Stimulated activated CD4-positive, alpha-beta T cell treated with anti-CD3 and anti-CD28 coated beads, Interleukin-1b, Interleukin-23, amount 100 ng/mL, for 24 hours (primary cell): ENCODE results near the gene ADAMTSL1.
"Not testable (repeated sequence)": the region's sequence is repeated elsewhere in the genome, so short reads cannot be mapped to it uniquely, and the experiment has no call there.

Source experiments
- DNase-seq, 4 experiments: peaks; one replicate each; pipeline ENCODE4 v3.0.0-alpha.2; 2020; ENCODE audit warnings: low read depth in 4 of 4, low spot score in 1 of 4

Gene ADAMTSL1

GRCh38 chr9:18921366-18922075 lies 447.6 kb downstream of the ADAMTSL1 start:
- no peak for DNase-seq

DNA sequence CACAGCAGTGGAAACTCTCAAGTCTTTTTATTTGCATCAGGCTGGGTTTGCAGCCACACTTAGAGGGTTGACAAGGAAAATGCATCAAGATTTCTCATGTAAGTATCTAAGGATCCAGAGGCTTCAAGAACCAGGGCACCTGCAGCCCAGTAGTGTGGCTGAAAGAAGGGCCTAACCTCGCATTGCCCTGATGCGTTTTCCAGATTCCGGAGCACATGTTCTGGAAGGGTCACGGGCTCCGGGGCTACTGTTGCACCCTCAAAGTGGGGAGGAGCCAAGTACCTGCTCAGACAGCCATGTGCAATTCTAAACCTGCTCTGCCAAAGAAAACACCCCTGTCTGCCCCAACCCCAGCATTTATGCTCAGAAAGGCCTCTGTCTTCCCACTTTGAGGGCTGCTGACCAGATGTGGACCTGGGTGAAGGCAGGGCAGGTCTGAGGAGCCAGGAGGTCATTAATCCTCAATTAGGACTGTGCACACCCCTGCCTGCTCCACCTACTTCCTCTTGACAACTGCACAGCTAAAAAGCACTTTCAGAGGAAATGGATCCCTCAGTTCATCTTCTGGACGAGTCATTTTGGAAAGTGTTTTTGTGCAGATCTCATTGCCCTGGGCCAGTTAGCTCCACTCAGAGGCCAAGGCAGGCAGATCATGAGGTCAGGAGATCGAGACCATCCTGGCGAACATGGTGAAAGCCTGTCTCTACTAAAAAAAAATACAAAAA lies 448.4 kb downstream of the ADAMTSL1 start:
- DNase-seq: no peak

DNA sequence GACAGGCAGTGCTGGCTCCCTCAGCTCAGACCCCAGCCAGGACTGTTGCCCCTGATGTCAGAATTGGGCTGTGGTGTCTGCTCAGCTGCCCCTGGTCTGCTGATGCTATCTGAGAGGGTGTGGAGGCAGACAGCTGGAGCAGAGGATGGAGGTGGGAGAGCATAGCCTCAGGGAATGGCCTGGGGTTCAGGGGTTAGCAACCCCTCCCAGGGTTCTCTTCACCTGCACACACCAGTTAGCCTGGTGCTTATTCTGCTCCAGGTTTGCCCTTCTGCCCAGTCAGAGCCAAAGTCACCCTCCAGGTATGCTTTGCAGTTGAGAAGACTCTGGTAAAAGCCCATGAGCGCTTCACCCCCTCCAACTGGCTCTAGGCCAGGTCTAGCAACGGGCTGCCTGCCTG lies 449.2 kb downstream of the ADAMTSL1 start:
- DNase-seq: no peak

GRCh38 chr9:18923671-18924430 lies 449.9 kb downstream of the ADAMTSL1 start:
- no peak for DNase-seq

- DNase-seq: no peak
Measured at GRCh38 chr9:18925880-18926279, 451.9 kb downstream of the ADAMTSL1 start.

DNA sequence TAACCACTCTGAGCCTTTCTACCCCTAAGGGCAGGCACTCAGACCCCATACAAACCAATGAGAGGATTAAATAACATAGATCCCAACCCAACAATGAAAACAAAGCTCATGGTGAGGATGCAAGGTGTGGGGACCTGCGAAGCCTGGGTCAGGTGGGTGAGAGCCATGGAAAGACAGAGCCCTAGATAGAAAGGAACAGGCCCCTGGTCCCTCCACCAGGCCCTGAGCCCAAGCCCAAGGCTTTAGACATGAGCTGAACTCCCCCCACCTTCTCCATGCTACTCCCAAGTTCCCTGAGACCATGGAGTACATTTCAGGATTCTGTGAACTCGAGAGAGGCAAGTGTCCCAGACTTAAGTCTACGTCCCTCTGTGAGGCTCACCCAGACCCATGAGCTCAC lies 452.6 kb downstream of the ADAMTSL1 start:
- DNase-seq: no peak

DNA sequence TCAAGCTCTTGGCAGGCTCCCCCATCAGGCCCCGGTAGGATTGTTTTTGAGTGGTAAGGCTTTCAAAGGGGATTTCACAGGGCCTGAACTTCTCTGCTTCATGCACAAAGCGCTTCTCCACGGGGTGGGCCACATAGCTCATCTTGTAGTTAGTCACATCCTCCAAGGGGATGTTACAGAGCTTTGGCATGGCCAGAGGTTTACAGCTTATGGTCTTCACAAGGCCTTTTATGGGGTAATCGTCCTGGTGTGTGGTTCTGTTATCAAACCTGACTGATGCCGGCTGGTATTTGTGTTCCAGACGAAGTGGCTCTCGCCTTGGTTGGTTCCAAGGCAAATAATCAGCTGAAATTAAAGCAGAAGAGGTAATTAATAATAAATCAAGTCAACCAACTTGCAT lies 454.8 kb downstream of the ADAMTSL1 start:
- no peak for DNase-seq

- DNase-seq: not testable (repeated sequence)
Measured at GRCh38 chr9:18930611-18931010, 456.7 kb downstream of the ADAMTSL1 start.

DNA sequence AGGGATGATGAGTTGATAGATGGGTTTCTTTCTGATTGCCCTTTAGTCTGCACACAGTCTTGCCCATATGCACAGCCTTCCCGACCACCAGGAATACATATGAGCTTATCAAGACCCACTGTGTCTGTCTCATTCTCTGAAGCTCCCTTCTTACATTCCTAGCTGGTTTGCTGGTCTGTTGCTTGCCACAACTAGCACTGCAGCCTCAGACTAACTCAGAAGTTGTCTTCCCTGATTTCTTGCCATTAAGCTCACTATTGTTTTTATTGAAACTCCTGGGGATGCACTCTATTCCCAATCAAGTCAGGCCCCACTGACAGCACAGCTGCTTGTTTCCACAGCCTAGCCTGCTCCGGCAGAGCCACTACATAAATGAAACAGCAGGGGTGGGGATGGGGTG lies 461.6 kb downstream of the ADAMTSL1 start:
- no peak for DNase-seq

DNA sequence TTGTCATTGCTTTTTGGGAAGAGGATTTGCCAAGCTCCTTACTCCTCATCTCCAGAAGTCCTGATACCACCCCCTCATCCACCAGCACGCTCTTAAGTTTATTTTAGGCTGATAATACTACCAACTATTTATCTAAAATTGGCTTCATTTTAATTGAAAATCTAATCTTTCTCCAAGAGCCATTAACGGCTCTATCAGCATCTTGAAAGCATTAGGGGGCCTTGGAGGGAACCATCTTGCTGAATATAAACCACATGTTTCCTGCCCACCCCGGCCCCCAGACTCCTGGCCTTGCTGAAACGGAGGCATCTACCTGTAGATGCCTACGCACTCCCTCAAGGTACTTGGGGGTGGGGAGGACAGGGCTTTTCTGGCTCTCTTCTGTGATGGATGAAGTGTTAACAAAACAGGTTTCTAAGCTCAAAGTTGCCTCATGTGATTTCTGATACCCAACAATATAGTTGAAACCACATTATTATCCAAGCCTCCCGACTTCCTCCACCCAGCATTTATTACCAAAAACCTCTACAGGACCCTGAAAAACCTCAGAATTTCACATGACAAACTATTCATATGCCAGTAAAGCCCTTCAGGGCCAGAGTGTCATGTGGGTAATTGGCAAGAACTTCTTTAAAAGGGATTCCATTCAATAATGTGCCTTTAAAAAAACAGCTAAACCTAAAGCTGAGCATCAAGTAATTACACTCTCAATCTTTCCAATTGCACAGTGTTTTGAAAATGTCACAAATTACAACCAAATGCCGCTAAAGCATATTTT lies 462.3 kb downstream of the ADAMTSL1 start:
- no peak for DNase-seq

DNA sequence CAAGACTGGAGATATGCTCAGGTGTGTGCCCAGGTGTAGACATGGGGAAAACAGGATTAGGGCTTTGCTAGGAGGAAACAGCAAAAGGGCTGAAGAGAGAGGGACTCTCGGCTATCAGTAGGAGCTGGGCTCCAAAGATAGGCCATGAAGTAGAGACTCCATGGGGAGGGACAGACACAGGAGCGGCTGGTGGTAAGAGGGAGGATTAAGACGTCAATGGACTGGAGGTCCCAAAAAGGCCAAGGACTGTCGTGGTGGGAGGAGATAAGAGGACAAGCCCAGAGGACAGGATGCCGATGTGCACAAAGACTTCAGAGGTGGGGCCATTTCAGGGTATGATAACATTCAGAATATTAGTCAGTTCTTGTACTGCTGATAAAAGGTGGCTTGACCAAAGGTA lies 466.0 kb downstream of the ADAMTSL1 start:
- DNase-seq: no peak

- DNase-seq: no peak
Measured at GRCh38 chr9:18941060-18941740, 467.2 kb downstream of the ADAMTSL1 start.

DNA sequence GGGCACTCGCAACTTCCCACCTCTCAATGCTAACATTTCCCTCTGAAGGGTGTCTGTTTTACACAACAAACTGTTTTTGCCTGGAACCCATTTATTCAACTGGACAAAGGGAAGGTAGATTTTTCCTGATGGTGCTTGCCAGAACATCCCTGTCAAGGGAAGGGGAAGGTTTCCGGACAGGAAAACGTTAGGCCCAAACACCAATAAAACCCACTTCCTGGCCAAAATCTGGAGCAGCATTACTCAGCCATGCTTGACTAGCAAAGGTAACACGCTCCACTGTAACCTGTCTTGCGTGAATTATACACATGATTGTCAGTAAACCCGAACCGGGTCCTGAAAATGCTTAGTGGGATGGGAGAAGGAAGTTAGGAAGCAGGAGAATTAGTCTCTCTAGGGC lies 468.8 kb downstream of the ADAMTSL1 start:
- no peak for DNase-seq

DNA sequence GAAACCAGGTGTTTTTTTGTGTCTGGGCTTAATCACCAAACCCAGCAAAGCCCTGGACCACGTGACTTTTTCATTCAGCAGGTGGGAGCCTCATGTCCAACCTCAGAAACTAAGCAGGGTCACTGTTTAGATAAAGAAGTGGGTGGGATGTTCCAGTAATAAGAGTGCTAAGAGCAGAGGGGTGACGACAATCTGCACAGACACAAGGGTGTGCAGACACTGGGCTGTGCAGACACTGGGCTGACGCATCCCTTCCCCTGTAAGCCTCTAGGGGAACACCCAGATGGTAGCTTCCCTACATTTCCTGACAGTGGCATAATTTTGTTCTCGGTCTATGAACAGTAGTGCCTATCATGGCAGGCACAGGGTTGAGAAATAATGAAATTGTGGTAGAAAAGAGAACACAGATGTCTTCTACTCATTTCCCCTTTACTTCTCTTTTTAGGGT lies 474.0 kb downstream of the ADAMTSL1 start:
- DNase-seq: no peak

GRCh38 chr9:18951936-18952335 lies 478.0 kb downstream of the ADAMTSL1 start:
- no peak for DNase-seq

DNA sequence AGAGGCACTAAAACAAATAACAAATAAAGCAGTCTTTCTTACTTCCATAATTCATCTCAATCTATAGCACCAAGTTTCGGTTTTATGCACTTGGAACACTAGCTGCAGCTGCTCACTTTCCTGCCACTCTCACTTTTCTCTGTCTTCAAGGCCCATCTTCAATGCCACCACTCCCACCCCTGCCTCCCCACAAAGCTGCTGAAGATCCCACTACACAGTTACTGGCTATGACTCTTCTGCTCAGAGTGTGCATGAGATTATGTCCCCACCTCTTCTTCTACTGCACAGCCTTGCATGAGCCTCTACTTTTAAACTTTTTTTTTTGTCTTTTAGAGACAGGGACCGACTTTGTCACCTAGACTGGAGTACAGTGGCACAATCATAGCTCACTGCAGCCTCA lies 481.7 kb downstream of the ADAMTSL1 start:
- DNase-seq: no peak
